ENCODE results near the gene CFAP251. TPM values are rescaled to one million over a fixed set of nuclear protein-coding genes. Genes with fewer than 3 reads are reported as not detected.

The CFAP251 gene
- total RNA-seq, 2 experiments from 2014 or later = 0.28 to 0.33 TPM

DNA sequence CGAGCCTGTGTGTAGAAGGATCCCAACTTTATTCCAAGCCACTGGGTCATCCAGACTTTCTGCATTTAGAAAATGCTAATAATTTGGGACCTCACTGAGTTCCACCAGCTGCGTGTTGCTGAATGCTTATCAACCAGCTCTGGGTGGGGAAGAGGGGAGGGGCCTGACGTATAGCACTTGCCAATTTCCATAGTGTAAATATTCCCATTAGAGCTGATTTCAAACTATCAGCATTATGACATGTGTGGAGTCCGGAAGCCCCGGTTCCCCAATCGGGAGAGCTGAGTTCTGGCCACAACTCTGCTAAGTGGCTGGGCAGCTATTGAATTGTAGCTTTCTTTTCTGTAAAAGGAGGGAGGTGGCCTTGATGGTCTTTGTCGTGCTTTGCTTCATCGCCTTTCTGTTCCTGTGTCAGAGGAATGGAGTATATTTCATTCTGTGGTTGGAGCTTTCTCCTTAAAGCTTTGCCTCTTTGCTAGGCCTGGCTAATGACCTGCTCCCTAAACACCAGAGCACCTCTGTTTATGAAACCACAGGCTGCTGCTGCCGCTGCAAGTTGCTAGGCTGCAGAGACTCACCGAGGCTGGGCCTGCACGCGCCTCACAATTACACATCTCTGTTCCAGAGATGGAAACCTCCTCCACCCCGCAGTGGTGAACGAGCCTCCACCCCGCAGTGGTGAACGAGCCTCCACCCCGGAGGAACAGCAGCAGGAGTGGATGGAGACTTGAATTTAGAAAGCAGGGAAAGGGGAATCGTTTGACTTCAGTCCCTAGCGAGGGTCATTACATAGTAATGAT lies 95.6 kb downstream of the CFAP251 start:
- Histone ChIP-seq H3K4me3 (ENCODE audit: low read length) (no peak overlapping the region), H3K27ac (ENCODE audit: low read depth in 1 of 2, low read length in 2 of 2) (no peak overlapping the region), H3K36me3 (ENCODE audit: insufficient read depth, low read length) (no peaks in the 10 kb centered on the region), H3K27me3 (ENCODE audit: control insufficient read depth in 1 of 2, insufficient read depth in 2 of 2, low read length in 2 of 2) (peaks cover 0 to 2% of the 10 kb centered on the region in 2 experiments), H3K9me3 (ENCODE audit: control insufficient read depth in 1 of 2, insufficient read depth in 1 of 2, low read length in 2 of 2) (peaks cover 6 to 10% of the 10 kb centered on the region in 2 experiments), H3K4me1 (ENCODE audit: insufficient read depth, low read length) (no peaks in the 10 kb centered on the region)
- intact Hi-C loops (cut with DNase I, micrococcal nuclease) = no loop called here
- peaks cover 5% of the 10 kb centered on the region for H3K4me1 Mint-ChIP-seq (ENCODE audit: low read depth)
- H3K27me3 Mint-ChIP-seq = no peaks in the 10 kb centered on the region
- H3K27ac Mint-ChIP-seq = no peak overlapping the region
- DNase-seq (no peak), ATAC-seq (ENCODE audit: poor library complexity) (no peak)
- H3K9me3 Mint-ChIP-seq = peaks cover 3% of the 10 kb centered on the region
- POLR2A ChIA-PET = no interaction called here
- no peaks in the 10 kb centered on the region for H3K36me3 Mint-ChIP-seq (ENCODE audit: low read depth)
- CTCF ChIA-PET = no interaction called here
- TF ChIP-seq, protein P1, sequence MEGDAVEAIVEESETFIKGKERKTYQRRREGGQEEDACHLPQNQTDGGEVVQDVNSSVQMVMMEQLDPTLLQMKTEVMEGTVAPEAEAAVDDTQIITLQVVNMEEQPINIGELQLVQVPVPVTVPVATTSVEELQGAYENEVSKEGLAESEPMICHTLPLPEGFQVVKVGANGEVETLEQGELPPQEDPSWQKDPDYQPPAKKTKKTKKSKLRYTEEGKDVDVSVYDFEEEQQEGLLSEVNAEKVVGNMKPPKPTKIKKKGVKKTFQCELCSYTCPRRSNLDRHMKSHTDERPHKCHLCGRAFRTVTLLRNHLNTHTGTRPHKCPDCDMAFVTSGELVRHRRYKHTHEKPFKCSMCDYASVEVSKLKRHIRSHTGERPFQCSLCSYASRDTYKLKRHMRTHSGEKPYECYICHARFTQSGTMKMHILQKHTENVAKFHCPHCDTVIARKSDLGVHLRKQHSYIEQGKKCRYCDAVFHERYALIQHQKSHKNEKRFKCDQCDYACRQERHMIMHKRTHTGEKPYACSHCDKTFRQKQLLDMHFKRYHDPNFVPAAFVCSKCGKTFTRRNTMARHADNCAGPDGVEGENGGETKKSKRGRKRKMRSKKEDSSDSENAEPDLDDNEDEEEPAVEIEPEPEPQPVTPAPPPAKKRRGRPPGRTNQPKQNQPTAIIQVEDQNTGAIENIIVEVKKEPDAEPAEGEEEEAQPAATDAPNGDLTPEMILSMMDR (IDR thresholded peaks at IDR 0.05) = no peak
- no peak overlapping the region for H3K4me3 Mint-ChIP-seq

DNA sequence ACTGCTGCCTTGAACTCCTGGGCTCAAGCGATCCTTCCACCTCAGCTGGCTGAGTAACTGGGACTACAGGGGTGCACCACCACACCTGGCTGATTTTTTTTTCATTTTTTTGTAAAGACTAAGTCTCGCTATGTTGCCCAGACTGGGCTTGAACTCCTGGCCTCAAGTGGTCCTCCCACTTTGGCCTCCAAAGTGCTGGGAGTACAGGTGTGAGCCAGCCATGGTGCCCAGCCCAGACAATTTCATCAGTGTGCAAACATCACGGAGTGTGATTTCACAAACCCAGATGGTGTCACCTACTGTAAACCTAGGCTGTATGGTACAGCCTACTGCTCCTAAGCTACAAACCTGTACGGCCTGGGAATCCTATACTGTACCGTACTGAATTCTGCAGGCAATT lies 96.4 kb downstream of the CFAP251 start:
- Histone ChIP-seq H3K27me3 (ENCODE audit: control insufficient read depth in 1 of 2, insufficient read depth in 2 of 2, low read length in 2 of 2) (peaks cover 0 to 2% of the 10 kb centered on the region in 2 experiments), H3K4me3 (ENCODE audit: low read length) (no peak overlapping the region), H3K36me3 (ENCODE audit: insufficient read depth, low read length) (no peaks in the 10 kb centered on the region), H3K4me1 (ENCODE audit: insufficient read depth, low read length) (no peaks in the 10 kb centered on the region), H3K9me3 (ENCODE audit: control insufficient read depth in 1 of 2, insufficient read depth in 1 of 2, low read length in 2 of 2) (peaks cover 6 to 13% of the 10 kb centered on the region in 2 experiments), H3K27ac (ENCODE audit: low read depth in 1 of 2, low read length in 2 of 2) (no peak overlapping the region)
- H3K9me3 Mint-ChIP-seq = peaks cover 4% of the 10 kb centered on the region
- DNase-seq (no peak), ATAC-seq (ENCODE audit: poor library complexity) (no peak)
- H3K36me3 Mint-ChIP-seq (ENCODE audit: low read depth) = no peaks in the 10 kb centered on the region
- no peaks in the 10 kb centered on the region for H3K27me3 Mint-ChIP-seq
- no peak overlapping the region for H3K27ac Mint-ChIP-seq
- no peak overlapping the region for H3K4me3 Mint-ChIP-seq
- H3K4me1 Mint-ChIP-seq (ENCODE audit: low read depth) = peaks cover 5% of the 10 kb centered on the region
- TF ChIP-seq, protein P1 (IDR thresholded peaks at IDR 0.05) = no peak
- intact Hi-C loops (cut with DNase I, micrococcal nuclease) = no loop called here
- CTCF ChIA-PET = no interaction called here
- POLR2A ChIA-PET = no interaction called here

DNA sequence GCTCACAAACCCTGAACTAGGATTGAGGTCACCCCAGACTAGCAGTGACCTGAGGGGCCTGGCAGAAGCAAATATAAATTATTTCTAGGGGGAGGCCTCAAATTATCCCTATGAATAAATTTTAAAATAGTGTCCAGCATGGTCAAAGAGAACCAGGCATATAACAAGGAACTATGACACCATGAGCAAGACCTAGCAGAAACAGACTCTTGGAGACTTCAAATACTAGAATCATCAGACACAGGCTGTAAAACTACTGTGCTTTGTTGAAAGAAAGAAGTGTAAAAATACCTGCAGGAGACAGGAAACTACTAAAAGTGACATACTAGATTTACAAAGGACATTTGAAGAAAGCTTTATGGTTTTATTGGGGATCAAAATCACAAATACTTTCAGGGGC lies 100.1 kb downstream of the CFAP251 start:
- Histone ChIP-seq H3K27ac (ENCODE audit: low read depth in 1 of 2, low read length in 2 of 2) (no peak overlapping the region), H3K4me1 (ENCODE audit: insufficient read depth, low read length) (peaks cover 16% of the 10 kb centered on the region), H3K36me3 (ENCODE audit: insufficient read depth, low read length) (no peaks in the 10 kb centered on the region), H3K9me3 (ENCODE audit: control insufficient read depth in 1 of 2, insufficient read depth in 1 of 2, low read length in 2 of 2) (peaks cover 6 to 21% of the 10 kb centered on the region in 2 experiments), H3K4me3 (ENCODE audit: low read length) (no peak overlapping the region), H3K27me3 (ENCODE audit: control insufficient read depth in 1 of 2, insufficient read depth in 2 of 2, low read length in 2 of 2) (peaks cover 4 to 13% of the 10 kb centered on the region in 2 experiments)
- ChIA-PET CTCF (no interaction called here), POLR2A (no interaction called here)
- TF ChIP-seq, protein P1 (IDR thresholded peaks at IDR 0.05) = no peak
- Mint-ChIP-seq H3K4me1 (ENCODE audit: low read depth) (peaks cover 11% of the 10 kb centered on the region), H3K9me3 (peaks cover 4% of the 10 kb centered on the region), H3K4me3 (peak overlapping the region; percentile 58), H3K27ac (no peak overlapping the region), H3K27me3 (peaks cover 10% of the 10 kb centered on the region), H3K36me3 (ENCODE audit: low read depth) (peaks cover 4% of the 10 kb centered on the region)
- no peak for ATAC-seq (ENCODE audit: poor library complexity)
- DNase-seq = no peak
- intact Hi-C loops (cut with DNase I, micrococcal nuclease) = no loop called here

Data from CD4-positive, alpha-beta T cell (primary cell).